Neutrophil (primary cell): Measurements from ENCODE around the gene BMS1.
"Not testable (repeated sequence)": the region's sequence is repeated elsewhere in the genome, so short reads cannot be mapped to it uniquely, and the experiment has no call there.

Source experiments
- H3K27ac ChIP-seq: fragments of 200-600 bp; sonication (generic); 2 replicates; pipeline ENCODE4 v1.5.1; 2016; ENCODE audit warnings: mild to moderate bottlenecking, moderate library complexity
- H3K27me3 ChIP-seq: fragments of 200-600 bp; sonication (generic); 2 replicates; pipeline ENCODE4 v1.6.0; 2016; ENCODE audit warnings: mild to moderate bottlenecking
- H3K36me3 ChIP-seq: fragments of 200-600 bp; sonication (generic); 2 replicates; pipeline ENCODE4 v1.5.1; 2017
- H3K4me1 ChIP-seq, 2 experiments: fragments of 200-600 bp in 1 of 2; sonication (generic) in 1 of 2; 1 replicate in 1 of 2; 2 replicates in 1 of 2; pipeline versions ENCODE4 v1.5.1 to v1.6.1; 2013 to 2016; ENCODE audit warnings: low read depth in 1 of 2, low read length in 1 of 2, mild to moderate bottlenecking in 1 of 2, moderate library complexity in 1 of 2; ENCODE audit not compliant: control insufficient read depth in 1 of 2, insufficient read depth in 1 of 2
- H3K4me3 ChIP-seq, 2 experiments: fragments of 200-600 bp in 1 of 2; sonication (generic) in 1 of 2; 1 replicate in 1 of 2; 2 replicates in 1 of 2; pipeline ENCODE4 v1.5.1; 2013 to 2016; ENCODE audit warnings: low read depth in 1 of 2, low read length in 1 of 2, mild to moderate bottlenecking in 1 of 2, moderate library complexity in 1 of 2
- H3K9me3 ChIP-seq: fragments of 200-600 bp; sonication (generic); 2 replicates; pipeline ENCODE4 v1.5.1; 2016
- TF ChIP-seq, protein P1 (sequence below): fragments of 200-600 bp; sonication (generic); IDR thresholded peaks from 2 replicates; pipeline ENCODE4 v1.5.1; 2016; ENCODE audit warnings: antibody characterized with exemption

Gene BMS1

DNA sequence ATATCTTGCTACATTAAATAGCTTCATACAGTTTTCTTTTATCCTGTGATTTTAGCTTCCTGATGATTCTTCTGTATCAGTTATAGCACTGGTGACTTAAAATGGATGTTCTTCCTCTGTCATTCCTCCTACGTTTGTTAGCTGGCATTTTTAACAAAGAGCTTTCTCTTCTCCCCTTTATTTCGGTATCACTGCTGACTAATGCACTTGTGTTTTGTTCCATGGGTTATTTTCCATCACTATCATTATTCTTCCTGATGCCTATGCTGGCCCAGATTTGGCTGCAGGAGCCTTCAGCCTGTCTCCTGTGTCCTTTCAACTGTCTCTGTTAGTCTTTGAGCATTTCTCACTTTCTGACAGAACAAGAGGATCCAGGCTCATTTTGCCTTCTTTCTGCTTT lies 13.1 kb downstream of the BMS1 start:
- Histone ChIP-seq H3K27me3 (no peaks in the 10 kb centered on the region), H3K4me1 (no peaks in the 10 kb centered on the region), H3K4me3 (no peak overlapping the region), H3K27ac (no peak overlapping the region), H3K36me3 (peaks cover 89% of the 10 kb centered on the region), H3K9me3 (no peaks in the 10 kb centered on the region)
- TF ChIP-seq, protein P1, sequence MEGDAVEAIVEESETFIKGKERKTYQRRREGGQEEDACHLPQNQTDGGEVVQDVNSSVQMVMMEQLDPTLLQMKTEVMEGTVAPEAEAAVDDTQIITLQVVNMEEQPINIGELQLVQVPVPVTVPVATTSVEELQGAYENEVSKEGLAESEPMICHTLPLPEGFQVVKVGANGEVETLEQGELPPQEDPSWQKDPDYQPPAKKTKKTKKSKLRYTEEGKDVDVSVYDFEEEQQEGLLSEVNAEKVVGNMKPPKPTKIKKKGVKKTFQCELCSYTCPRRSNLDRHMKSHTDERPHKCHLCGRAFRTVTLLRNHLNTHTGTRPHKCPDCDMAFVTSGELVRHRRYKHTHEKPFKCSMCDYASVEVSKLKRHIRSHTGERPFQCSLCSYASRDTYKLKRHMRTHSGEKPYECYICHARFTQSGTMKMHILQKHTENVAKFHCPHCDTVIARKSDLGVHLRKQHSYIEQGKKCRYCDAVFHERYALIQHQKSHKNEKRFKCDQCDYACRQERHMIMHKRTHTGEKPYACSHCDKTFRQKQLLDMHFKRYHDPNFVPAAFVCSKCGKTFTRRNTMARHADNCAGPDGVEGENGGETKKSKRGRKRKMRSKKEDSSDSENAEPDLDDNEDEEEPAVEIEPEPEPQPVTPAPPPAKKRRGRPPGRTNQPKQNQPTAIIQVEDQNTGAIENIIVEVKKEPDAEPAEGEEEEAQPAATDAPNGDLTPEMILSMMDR, result no peak

DNA sequence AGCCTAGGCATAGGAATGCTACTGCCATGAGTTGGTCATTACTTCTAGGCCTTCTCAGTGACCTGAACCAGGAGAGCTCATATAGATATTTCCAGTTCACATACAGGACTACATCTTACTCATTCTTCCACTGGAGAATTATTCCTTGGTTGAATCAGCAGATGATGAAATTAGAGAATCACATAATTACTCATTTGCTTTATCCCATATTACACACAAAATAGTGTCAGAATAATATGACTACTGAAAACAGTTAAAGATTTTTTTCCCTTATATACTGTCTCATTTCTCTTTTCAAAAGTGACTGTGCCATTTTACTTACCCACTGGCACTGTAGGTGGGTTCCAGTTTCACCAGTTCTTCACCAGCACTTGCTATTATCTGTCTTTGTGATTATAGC lies 18.5 kb downstream of the BMS1 start:
- TF ChIP-seq, protein P1, result no peak
- H3K27ac ChIP-seq, result no peak overlapping the region
- H3K9me3 ChIP-seq, result no peaks in the 10 kb centered on the region
- no peaks in the 10 kb centered on the region for H3K27me3 ChIP-seq
- H3K36me3 ChIP-seq, result peaks cover 77% of the 10 kb centered on the region
- no peak overlapping the region for H3K4me3 ChIP-seq
- no peaks in the 10 kb centered on the region for H3K4me1 ChIP-seq

DNA sequence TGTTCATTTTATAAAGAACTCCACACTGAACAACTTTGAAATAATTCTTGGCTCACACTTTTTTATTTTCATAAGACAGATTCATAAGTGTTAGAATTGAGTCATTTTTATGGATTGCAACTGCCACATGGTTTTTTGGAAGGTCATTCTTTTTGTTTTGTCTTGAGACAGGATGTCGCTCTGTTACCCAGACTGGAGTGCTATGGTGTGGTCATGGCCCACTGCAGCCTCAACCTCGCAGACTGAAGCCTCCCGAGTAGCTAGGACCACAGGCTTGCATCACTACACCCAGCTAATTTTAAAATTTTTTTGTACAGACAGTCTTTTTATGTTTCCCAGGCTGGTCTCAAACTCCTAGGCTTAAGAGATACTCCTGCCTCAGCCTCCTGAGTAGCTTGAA lies 20.3 kb downstream of the BMS1 start:
- Histone ChIP-seq H3K27me3 (no peaks in the 10 kb centered on the region), H3K4me3 (no peak overlapping the region), H3K4me1 (no peaks in the 10 kb centered on the region), H3K9me3 (no peaks in the 10 kb centered on the region), H3K27ac (no peak overlapping the region), H3K36me3 (peaks cover 59% of the 10 kb centered on the region)
- TF ChIP-seq, protein P1, result no peak

DNA sequence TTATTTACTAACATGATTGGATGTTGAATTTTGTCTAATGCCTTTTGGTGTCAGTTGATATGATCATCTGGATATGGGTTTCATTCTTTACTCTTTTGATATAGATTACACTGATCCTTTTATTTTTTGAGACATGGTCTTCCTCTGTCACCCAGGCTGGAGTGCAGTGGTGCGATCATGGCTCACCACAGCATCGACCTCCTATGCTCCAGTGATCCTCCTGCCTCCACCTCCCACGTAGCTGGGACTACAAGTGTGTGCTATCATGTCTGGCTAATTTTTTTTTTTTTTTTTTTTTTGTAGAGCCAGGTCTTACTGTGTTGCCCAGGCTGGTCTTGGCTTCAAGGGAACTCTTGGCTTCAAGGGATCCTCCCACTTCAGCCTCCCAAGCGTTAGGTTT lies 27.1 kb downstream of the BMS1 start:
- Histone ChIP-seq H3K9me3 (no peaks in the 10 kb centered on the region), H3K27me3 (no peaks in the 10 kb centered on the region), H3K36me3 (peaks cover 7% of the 10 kb centered on the region), H3K27ac (no peak overlapping the region), H3K4me1 (no peaks in the 10 kb centered on the region), H3K4me3 (no peak overlapping the region)
- TF ChIP-seq, protein P1, result no peak

DNA sequence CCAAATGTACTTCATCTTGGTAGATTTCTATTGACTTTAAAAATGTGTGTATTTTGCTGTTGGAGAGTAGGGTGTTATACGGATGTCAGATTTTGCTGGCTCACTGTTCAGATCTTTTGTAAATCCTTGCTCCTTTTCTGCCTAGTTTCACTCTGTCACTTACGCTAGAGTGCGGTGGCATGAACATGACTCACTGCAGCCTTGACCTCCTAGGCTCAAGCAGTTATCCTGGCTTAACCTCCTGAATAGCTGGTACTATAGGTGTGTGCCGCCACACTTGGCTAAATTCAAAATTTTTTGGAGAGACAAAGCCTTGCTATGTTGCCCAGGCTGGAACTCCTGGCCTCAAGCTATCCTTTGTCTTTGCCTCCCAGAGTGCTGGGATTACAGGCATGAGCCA lies 29.4 kb downstream of the BMS1 start:
- Histone ChIP-seq H3K9me3 (no peaks in the 10 kb centered on the region), H3K4me3 (no peak overlapping the region), H3K27ac (no peak overlapping the region), H3K36me3 (peaks cover 5% of the 10 kb centered on the region), H3K27me3 (no peaks in the 10 kb centered on the region), H3K4me1 (no peaks in the 10 kb centered on the region)
- TF ChIP-seq, protein P1, result no peak

DNA sequence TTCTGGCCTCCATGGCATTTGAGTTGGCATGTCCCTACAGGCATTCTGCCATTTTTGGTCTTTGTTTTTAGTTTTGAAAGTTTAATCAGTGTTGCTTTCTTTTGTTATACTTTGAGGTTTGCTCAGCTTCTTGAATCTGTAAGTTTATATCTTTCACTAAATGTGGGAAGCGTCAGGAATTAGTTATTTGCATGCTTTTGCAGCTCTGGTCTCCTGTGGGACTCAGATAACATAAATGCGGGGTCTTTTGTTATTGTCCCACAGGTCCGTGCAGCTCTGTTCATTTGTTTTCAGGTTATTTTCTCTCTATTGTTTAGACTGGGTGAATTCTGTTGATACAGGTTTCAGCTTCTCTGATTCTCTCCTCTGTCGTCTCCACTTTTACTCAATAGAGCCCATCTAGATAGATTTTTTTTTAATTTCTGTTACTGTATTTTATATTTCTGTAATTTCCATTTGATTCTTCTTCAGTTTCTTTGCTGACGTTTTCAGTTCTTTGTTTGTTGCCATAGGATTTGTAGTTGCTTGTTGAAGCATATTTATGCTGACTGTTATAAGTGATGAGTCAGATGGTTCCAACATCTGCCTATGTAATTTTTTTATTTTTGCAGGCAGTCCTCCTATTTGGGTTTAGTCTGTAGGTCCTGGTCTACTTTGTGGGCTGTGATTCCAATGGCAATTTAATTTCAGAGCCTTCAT lies 31.5 kb downstream of the BMS1 start:
- not testable (repeated sequence) for H3K27ac ChIP-seq, H3K4me3 ChIP-seq, H3K4me1 ChIP-seq, H3K9me3 ChIP-seq, H3K27me3 ChIP-seq
- H3K36me3 ChIP-seq, result peaks cover 24% of the 10 kb centered on the region

DNA sequence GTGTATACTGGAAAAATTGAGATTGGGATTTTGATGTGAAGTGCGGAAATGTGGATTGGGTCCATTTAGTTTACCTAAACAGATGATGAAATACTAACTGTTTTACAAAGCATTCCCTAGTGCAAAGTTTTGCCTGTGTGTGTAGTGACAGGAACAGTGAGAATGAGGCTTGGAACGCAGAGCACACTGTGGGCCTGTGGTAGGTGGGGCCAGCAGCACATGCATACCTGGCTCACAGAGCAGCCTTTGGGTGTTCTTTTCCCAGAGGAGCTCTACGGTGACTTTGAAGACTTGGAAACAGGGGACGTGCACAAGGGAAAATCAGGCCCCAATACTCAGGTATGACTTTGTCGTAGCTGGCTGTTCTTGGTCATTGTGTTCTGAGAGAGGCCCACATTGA lies 33.7 kb downstream of the BMS1 start:
- not testable (repeated sequence) for H3K4me1 ChIP-seq, H3K27ac ChIP-seq, H3K4me3 ChIP-seq, H3K9me3 ChIP-seq, H3K27me3 ChIP-seq
- peaks cover 44% of the 10 kb centered on the region for H3K36me3 ChIP-seq
